HepG2 (cell line): Measurements from ENCODE around the gene BHMT. TPM values are rescaled to one million over a fixed set of nuclear protein-coding genes. Genes with fewer than 3 reads are reported as not detected.
A peak's percentile ranks its signal among the peaks of the same experiment; 100 is the strongest.

Source experiments
- CHD2 ChIP-seq: IDR thresholded peaks from 2 replicates; pipeline ENCODE4 v1.6.1; 2011; ENCODE audit warnings: low read depth, low read length, improper control_type of control experiment
- PATZ1 ChIP-seq: sonication (generic); formaldehyde crosslinking; IDR thresholded peaks from 2 replicates; pipeline ENCODE4 v1.4.0; 2020; ENCODE audit warnings: missing genetic modification reagents
- POGZ ChIP-seq: sonication (generic); formaldehyde crosslinking; IDR thresholded peaks from 2 replicates; pipeline ENCODE4 v1.4.0; 2020; ENCODE audit warnings: mild to moderate bottlenecking, missing genetic modification reagents
- SOX6 ChIP-seq, 2 experiments: fragments of 450-650 bp in 1 of 2; sonication (generic) in 1 of 2; formaldehyde crosslinking in 1 of 2; IDR thresholded peaks; 2 replicates each; pipeline versions ENCODE4 v1.4.0 to v1.6.1; 2017 to 2020; ENCODE audit warnings: antibody characterized with exemption in 1 of 2, mild to moderate bottlenecking in 1 of 2, missing genetic modification reagents in 1 of 2
- SP140L ChIP-seq: sonication (generic); formaldehyde crosslinking; IDR thresholded peaks from 2 replicates; pipeline ENCODE4 v1.4.0; 2020; ENCODE audit warnings: missing genetic modification reagents, borderline replicate concordance
- SP5 ChIP-seq: IDR thresholded peaks from 2 replicates; pipeline ENCODE4 v1.6.1; 2016; ENCODE audit warnings: low read depth, borderline replicate concordance
- TARDBP ChIP-seq: sonication (generic); formaldehyde crosslinking; IDR thresholded peaks from 2 replicates; pipeline ENCODE4 v1.8.0; 2022; ENCODE audit warnings: mild to moderate bottlenecking, missing genetic modification reagents
- ZMYM4 ChIP-seq: sonication (generic); formaldehyde crosslinking; IDR thresholded peaks from 2 replicates; pipeline ENCODE4 v1.8.1; 2023; ENCODE audit warnings: mild to moderate bottlenecking, missing genetic modification reagents
- ZNF354B ChIP-seq: sonication (generic); formaldehyde crosslinking; IDR thresholded peaks from 2 replicates; pipeline ENCODE4 v1.8.0; 2022; ENCODE audit warnings: mild to moderate bottlenecking, missing genetic modification reagents
- ZNF609 ChIP-seq: sonication (generic); formaldehyde crosslinking; IDR thresholded peaks from 2 replicates; pipeline ENCODE4 v1.4.0; 2020; ENCODE audit warnings: mild to moderate bottlenecking, missing genetic modification reagents, borderline replicate concordance
- polyA plus RNA-seq, 8 experiments: library from polyadenylated mRNA; depleted of rRNA in 3 of 8; stranded (reverse) in 7 of 8; unstranded in 1 of 8; fragments of >200 nt; fragmentation: Illumina TruSeq in 4 of 8; extraction: Trizol in 4 of 8; gene quantifications; 2 replicates each; pipeline versions ENCODE4 v1.2.1 to v1.2.3, GENCODE V29; 2011 to 2016; ENCODE audit warnings: low read depth in 4 of 8, missing spikeins in 1 of 8, mixed read lengths in 1 of 8; ENCODE audit not compliant: insufficient read depth in 1 of 8
- total RNA-seq, 5 experiments: library from RNA; depleted of rRNA; stranded (reverse); fragments of >200 nt; fragmentation: Illumina TruSeq; extraction: Trizol; gene quantifications; 2 replicates each; pipeline ENCODE4 v1.2.3, GENCODE V29; 2016; ENCODE audit warnings: low read depth in 1 of 5

The BHMT gene
- total and polyA plus RNA-seq, 2 of the 13 experiments (the other 11 are each of a cell fraction or from before 2014, with no cell fraction given) = 0.40 to 6.4 TPM

- TF ChIP-seq ZNF609 (CRISPR knock-in tag) (peak; percentile 35; the same call in 1 of the 2 replicates), PATZ1 (no peak), SP5 (no peak), SP140L (CRISPR knock-in tag) (no peak), ZNF354B (CRISPR knock-in tag) (no peak), CHD2 (no peak), SOX6 (IDR thresholded peaks at IDR 0.05) (no peak), SOX6 (CRISPR knock-in tag; IDR thresholded peaks at IDR 0.05) (peak; percentile 80), TARDBP (no peak), POGZ (peak; percentile 39; the same call in 1 of the 2 replicates), ZMYM4 (CRISPR knock-in tag) (peak; percentile 81)
These were observed 17.8 kb upstream of the BHMT start (continued) for GRCh38 chr5:79093762-79094161.
